HepG2 (cell line): ENCODE results near the gene CCDC85C. TPM values are rescaled to one million over a fixed set of nuclear protein-coding genes. Genes with fewer than 3 reads are reported as not detected.
A peak's percentile ranks its signal among the peaks of the same experiment; 100 is the strongest.

Source experiments
- CCDC6 ChIP-seq: sonication (generic); formaldehyde crosslinking; IDR thresholded peaks from 2 replicates; pipeline ENCODE4 v1.8.1; 2022; ENCODE audit warnings: mild to moderate bottlenecking, missing genetic modification reagents, moderate library complexity
- FOXK2 ChIP-seq: fragments of 450-650 bp; IDR thresholded peaks from 2 replicates; pipeline ENCODE4 v1.6.1; 2016
- HHEX ChIP-seq: IDR thresholded peaks from 2 replicates; pipeline ENCODE4 v1.6.1; 2016; ENCODE audit warnings: control low read depth
- HNRNPH1 ChIP-seq: fragments of 200-400 bp; formaldehyde crosslinking; optimal IDR thresholded peaks from 2 replicates; pipeline ENCODE3; 2017; ENCODE audit warnings: mild to moderate bottlenecking, low read depth, low read length
- HNRNPK ChIP-seq: fragments of 200-400 bp; formaldehyde crosslinking; IDR thresholded peaks from 2 replicates; pipeline ENCODE4 v1.6.1; 2018; ENCODE audit warnings: low read length, low read depth, moderate library complexity, mild to moderate bottlenecking; ENCODE audit not compliant: poor library complexity, severe bottlenecking
- HOXA9 ChIP-seq: sonication (generic); formaldehyde crosslinking; IDR thresholded peaks from 2 replicates; pipeline ENCODE4 v1.8.1; 2022; ENCODE audit warnings: missing genetic modification reagents, mild to moderate bottlenecking, moderate library complexity, borderline replicate concordance
- SMAD1 ChIP-seq: sonication (generic); formaldehyde crosslinking; IDR thresholded peaks from 2 replicates; pipeline ENCODE4 v1.4.0; 2020; ENCODE audit warnings: missing genetic modification reagents, low read depth, mild to moderate bottlenecking, borderline replicate concordance
- TAF1 ChIP-seq: sonication (generic); formaldehyde crosslinking; IDR thresholded peaks from 2 replicates; pipeline ENCODE4 v1.4.0; 2020; ENCODE audit warnings: missing genetic modification reagents
- TBX3 ChIP-seq: fragments of 450-650 bp; IDR thresholded peaks from 2 replicates; pipeline ENCODE4 v1.6.1; 2017; ENCODE audit warnings: antibody characterized with exemption, mild to moderate bottlenecking, inconsistent platforms, borderline replicate concordance
- THYN1 ChIP-seq: sonication (generic); formaldehyde crosslinking; IDR thresholded peaks from 2 replicates; pipeline ENCODE4 v1.8.1; 2023; ENCODE audit warnings: low read depth, mild to moderate bottlenecking, moderate library complexity, missing genetic modification reagents, borderline replicate concordance
- TOPORS ChIP-seq: sonication (generic); formaldehyde crosslinking; IDR thresholded peaks from 2 replicates; pipeline ENCODE4 v1.8.0; 2023; ENCODE audit warnings: mild to moderate bottlenecking, missing genetic modification reagents
- ZNF20 ChIP-seq: sonication (generic); formaldehyde crosslinking; IDR thresholded peaks from 2 replicates; pipeline ENCODE4 v1.4.0; 2020; ENCODE audit warnings: mild to moderate bottlenecking, moderate library complexity, missing genetic modification reagents
- ZNF773 ChIP-seq: sonication (generic); formaldehyde crosslinking; IDR thresholded peaks from 2 replicates; pipeline ENCODE4 v1.4.0; 2020; ENCODE audit warnings: missing genetic modification reagents, borderline replicate concordance
- ZNF878 ChIP-seq: sonication (generic); formaldehyde crosslinking; IDR thresholded peaks from 2 replicates; pipeline ENCODE4 v1.8.1; 2023; ENCODE audit warnings: mild to moderate bottlenecking, missing genetic modification reagents, moderate library complexity
- polyA plus RNA-seq, 8 experiments: library from polyadenylated mRNA; depleted of rRNA in 3 of 8; stranded (reverse) in 7 of 8; unstranded in 1 of 8; fragments of >200 nt; fragmentation: Illumina TruSeq in 4 of 8; extraction: Trizol in 4 of 8; gene quantifications; 2 replicates each; pipeline versions ENCODE4 v1.2.1 to v1.2.3, GENCODE V29; 2011 to 2016; ENCODE audit warnings: low read depth in 4 of 8, missing spikeins in 1 of 8, mixed read lengths in 1 of 8; ENCODE audit not compliant: insufficient read depth in 1 of 8
- total RNA-seq, 5 experiments: library from RNA; depleted of rRNA; stranded (reverse); fragments of >200 nt; fragmentation: Illumina TruSeq; extraction: Trizol; gene quantifications; 2 replicates each; pipeline ENCODE4 v1.2.3, GENCODE V29; 2016; ENCODE audit warnings: low read depth in 1 of 5
- TF ChIP-seq, protein P1 (sequence below): sonication (generic); formaldehyde crosslinking; IDR thresholded peaks from 2 replicates; pipeline ENCODE4 v1.4.0; 2020; ENCODE audit warnings: missing genetic modification reagents, borderline replicate concordance
- TF ChIP-seq, protein P2 (sequence below): sonication (generic); formaldehyde crosslinking; IDR thresholded peaks from 2 replicates; pipeline ENCODE4 v1.9.0; 2022; ENCODE audit warnings: low read depth, missing genetic modification reagents
- TF ChIP-seq, protein P3 (sequence below): IDR thresholded peaks from 2 replicates; pipeline ENCODE4 v1.6.1; 2016; ENCODE audit warnings: low read depth, borderline replicate concordance
- TF ChIP-seq, protein P4 (sequence below): sonication (generic); formaldehyde crosslinking; IDR thresholded peaks from 2 replicates; pipeline ENCODE4 v1.5.0; 2020; ENCODE audit warnings: mild to moderate bottlenecking, low read depth, missing genetic modification reagents, borderline replicate concordance
- TF ChIP-seq, protein P5 (sequence below): sonication (generic); formaldehyde crosslinking; IDR thresholded peaks from 2 replicates; pipeline ENCODE4 v1.8.0; 2022; ENCODE audit warnings: missing genetic modification reagents, mild to moderate bottlenecking, borderline replicate concordance
- TF ChIP-seq, protein P6 (sequence below): sonication (generic); formaldehyde crosslinking; IDR thresholded peaks from 2 replicates; pipeline ENCODE4 v1.4.0; 2020; ENCODE audit warnings: mild to moderate bottlenecking, missing genetic modification reagents

CCDC85C gene
- total and polyA plus RNA-seq, 2 of the 13 experiments (the other 11 are each of a cell fraction or from before 2014, with no cell fraction given) = 18.8 to 43.8 TPM

DNA sequence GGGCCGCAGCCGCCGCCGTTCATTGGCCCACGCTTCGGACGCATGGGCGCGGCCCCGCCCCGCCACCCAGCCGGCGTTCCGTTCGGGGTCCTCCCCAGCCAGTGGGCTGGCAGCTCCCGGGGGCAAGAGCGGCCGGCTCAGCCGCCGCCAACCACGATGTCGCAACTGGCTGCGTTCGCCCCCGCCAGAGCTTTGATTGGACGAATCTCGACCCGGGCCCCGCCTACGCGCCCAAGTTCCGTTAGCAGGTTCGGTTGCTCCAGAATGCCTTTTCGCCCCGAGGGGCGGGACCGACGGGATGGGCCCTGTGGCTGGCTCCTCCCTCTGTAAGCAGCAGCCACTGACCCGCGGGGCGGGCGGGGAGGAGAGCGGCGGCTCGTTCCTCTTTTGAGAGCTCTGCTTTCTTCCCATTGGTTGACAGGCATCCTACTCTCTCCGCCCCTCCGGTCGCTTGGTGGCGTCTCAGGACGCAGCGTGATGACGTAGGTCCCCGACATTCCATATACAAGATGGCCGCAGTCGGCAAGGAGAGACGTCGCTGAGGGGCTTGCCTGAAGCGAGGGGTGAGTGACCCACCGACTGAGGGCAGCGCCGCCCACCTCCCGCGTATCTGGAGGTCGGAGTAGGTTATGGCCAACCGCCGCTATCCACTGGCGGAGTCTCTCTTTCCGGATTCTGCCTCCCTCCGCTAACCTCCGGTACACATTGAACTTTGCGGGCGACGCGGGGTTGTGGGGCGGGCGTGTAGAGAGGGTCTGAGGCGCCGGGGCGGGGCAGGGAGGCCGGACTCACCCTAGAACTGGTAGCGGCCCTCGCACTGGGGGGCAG lies 122.9 kb downstream of the CCDC85C start, which contains the start of gene CCNK (continued):
- TF ChIP-seq, protein P1, sequence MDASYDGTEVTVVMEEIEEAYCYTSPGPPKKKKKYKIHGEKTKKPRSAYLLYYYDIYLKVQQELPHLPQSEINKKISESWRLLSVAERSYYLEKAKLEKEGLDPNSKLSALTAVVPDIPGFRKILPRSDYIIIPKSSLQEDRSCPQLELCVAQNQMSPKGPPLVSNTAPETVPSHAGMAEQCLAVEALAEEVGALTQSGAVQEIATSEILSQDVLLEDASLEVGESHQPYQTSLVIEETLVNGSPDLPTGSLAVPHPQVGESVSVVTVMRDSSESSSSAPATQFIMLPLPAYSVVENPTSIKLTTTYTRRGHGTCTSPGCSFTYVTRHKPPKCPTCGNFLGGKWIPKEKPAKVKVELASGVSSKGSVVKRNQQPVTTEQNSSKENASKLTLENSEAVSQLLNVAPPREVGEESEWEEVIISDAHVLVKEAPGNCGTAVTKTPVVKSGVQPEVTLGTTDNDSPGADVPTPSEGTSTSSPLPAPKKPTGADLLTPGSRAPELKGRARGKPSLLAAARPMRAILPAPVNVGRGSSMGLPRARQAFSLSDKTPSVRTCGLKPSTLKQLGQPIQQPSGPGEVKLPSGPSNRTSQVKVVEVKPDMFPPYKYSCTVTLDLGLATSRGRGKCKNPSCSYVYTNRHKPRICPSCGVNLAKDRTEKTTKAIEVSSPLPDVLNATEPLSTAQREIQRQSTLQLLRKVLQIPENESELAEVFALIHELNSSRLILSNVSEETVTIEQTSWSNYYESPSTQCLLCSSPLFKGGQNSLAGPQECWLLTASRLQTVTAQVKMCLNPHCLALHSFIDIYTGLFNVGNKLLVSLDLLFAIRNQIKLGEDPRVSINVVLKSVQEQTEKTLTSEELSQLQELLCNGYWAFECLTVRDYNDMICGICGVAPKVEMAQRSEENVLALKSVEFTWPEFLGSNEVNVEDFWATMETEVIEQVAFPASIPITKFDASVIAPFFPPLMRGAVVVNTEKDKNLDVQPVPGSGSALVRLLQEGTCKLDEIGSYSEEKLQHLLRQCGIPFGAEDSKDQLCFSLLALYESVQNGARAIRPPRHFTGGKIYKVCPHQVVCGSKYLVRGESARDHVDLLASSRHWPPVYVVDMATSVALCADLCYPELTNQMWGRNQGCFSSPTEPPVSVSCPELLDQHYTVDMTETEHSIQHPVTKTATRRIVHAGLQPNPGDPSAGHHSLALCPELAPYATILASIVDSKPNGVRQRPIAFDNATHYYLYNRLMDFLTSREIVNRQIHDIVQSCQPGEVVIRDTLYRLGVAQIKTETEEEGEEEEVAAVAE (CRISPR knock-in tag) = no peak
- TF ChIP-seq TBX3 = no peak
- no peak for TF ChIP-seq SMAD1
- TF ChIP-seq HHEX = no peak
- TF ChIP-seq, protein P2, sequence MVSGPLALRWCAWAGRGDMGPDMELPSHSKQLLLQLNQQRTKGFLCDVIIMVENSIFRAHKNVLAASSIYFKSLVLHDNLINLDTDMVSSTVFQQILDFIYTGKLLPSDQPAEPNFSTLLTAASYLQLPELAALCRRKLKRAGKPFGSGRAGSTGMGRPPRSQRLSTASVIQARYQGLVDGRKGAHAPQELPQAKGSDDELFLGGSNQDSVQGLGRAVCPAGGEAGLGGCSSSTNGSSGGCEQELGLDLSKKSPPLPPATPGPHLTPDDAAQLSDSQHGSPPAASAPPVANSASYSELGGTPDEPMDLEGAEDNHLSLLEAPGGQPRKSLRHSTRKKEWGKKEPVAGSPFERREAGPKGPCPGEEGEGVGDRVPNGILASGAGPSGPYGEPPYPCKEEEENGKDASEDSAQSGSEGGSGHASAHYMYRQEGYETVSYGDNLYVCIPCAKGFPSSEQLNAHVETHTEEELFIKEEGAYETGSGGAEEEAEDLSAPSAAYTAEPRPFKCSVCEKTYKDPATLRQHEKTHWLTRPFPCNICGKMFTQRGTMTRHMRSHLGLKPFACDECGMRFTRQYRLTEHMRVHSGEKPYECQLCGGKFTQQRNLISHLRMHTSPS = no peak
- no peak for TF ChIP-seq HOXA9 (CRISPR knock-in tag)
- no peak for TF ChIP-seq FOXK2
- TF ChIP-seq ZNF878 = no peak
- TF ChIP-seq, protein P3, sequence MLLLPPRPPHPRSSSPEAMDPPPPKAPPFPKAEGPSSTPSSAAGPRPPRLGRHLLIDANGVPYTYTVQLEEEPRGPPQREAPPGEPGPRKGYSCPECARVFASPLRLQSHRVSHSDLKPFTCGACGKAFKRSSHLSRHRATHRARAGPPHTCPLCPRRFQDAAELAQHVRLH (CRISPR knock-in tag) = peak; percentile 63; the same call in 1 of the 2 replicates
- TF ChIP-seq CCDC6 (CRISPR knock-in tag) = peak; percentile 21; the same call in 1 of the 2 replicates
- TF ChIP-seq, protein P4, sequence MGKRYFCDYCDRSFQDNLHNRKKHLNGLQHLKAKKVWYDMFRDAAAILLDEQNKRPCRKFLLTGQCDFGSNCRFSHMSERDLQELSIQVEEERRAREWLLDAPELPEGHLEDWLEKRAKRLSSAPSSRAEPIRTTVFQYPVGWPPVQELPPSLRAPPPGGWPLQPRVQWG (CRISPR knock-in tag) = no peak
- no peak for TF ChIP-seq HNRNPK
- no peak for TF ChIP-seq HNRNPH1
- peak; percentile 95 for TF ChIP-seq TAF1 (CRISPR knock-in tag)
- no peak for TF ChIP-seq ZNF20 (CRISPR knock-in tag)
- no peak for TF ChIP-seq THYN1 (CRISPR knock-in tag)
- TF ChIP-seq, protein P5, sequence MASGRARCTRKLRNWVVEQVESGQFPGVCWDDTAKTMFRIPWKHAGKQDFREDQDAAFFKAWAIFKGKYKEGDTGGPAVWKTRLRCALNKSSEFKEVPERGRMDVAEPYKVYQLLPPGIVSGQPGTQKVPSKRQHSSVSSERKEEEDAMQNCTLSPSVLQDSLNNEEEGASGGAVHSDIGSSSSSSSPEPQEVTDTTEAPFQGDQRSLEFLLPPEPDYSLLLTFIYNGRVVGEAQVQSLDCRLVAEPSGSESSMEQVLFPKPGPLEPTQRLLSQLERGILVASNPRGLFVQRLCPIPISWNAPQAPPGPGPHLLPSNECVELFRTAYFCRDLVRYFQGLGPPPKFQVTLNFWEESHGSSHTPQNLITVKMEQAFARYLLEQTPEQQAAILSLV (CRISPR knock-in tag) = 0 out of 2 replicates have a peak, but pooled peaks have one; percentile 35
- no peak for TF ChIP-seq ZNF773 (CRISPR knock-in tag)
- no peak; the same call in 1 of the 2 replicates for TF ChIP-seq TOPORS
- TF ChIP-seq, protein P6, sequence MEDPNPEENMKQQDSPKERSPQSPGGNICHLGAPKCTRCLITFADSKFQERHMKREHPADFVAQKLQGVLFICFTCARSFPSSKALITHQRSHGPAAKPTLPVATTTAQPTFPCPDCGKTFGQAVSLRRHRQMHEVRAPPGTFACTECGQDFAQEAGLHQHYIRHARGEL = no peak
